HCT116 (cell line): ENCODE results near the gene YWHAE. TPM values are rescaled to one million over a fixed set of nuclear protein-coding genes. Genes with fewer than 3 reads are reported as not detected.

Source experiments
- ATAC-seq: fragments of 200-7000 bp; cut with Tn5 transposase; 2 replicates; pipeline ENCODE4 v1.9.1; 2020; ENCODE audit warnings: mild to moderate bottlenecking, moderate library complexity
- BruUV-seq: library from RNA; stranded (reverse); fragments of 400-500 nt; replicated peaks from 2 replicates; lab custom pipeline; 2021; lab: Mats Ljungman, UMichigan
- CTCF ChIA-PET: fragments of 300-600 bp; sonication (Branson Sonifier 250); formaldehyde crosslinking; loops from one replicate; lab custom pipeline; 2021; ENCODE audit warnings: antibody characterized with exemption; lab: Charles Lee
- POLR2A ChIA-PET: fragments of 300-600, 350-600 bp; sonication (Branson Sonifier 250); formaldehyde crosslinking; loops from one replicate; lab custom pipeline; 2021; ENCODE audit warnings: antibody characterized with exemption; lab: Charles Lee
- RAD21 ChIA-PET, 2 experiments: fragments of 300-600 bp; sonication (Branson Sonifier 250); formaldehyde crosslinking; loops; one replicate each; lab custom pipeline; 2023; ENCODE audit warnings: low total read pairs in 2 of 2; ENCODE audit not compliant: uncharacterized antibody in 2 of 2, unreplicated experiment in 2 of 2, low non-redundant PET in 1 of 2; lab: Charles Lee
- DNase-seq: peaks from one replicate; pipeline ENCODE4 v3.0.0-alpha.2; 2010; ENCODE audit warnings: low read depth, low spot score
- H2AFZ ChIP-seq: fragments of 200-600 bp; shearing (Covaris generic), sonication (generic); 2 replicates; pipeline ENCODE4 v1.6.1; 2017; ENCODE audit warnings: low read depth, mixed run types, mixed read lengths, antibody characterized with exemption, low read length; ENCODE audit not compliant: poor library complexity, severe bottlenecking
- H3K27ac ChIP-seq: 2 replicates; pipeline ENCODE4 v1.5.1; 2012; ENCODE audit warnings: low read depth, low read length
- H3K27me3 ChIP-seq: fragments of 200-600 bp; sonication (generic); 2 replicates; pipeline ENCODE4 v1.6.1; 2016; ENCODE audit warnings: mixed run types, low read length, mixed read lengths; ENCODE audit not compliant: insufficient read depth
- H3K36me3 ChIP-seq, 2 experiments: fragments of 200-500 bp in 1 of 2; fragments of 200-600 bp in 1 of 2; sonication (Bioruptor generic) in 1 of 2; sonication (generic) in 1 of 2; 2 replicates each; pipeline versions ENCODE4 v1.5.1 to v1.6.1; 2014 to 2016; ENCODE audit warnings: low read length in 2 of 2, inconsistent platforms in 1 of 2, mixed read lengths in 1 of 2, mixed run types in 1 of 2; ENCODE audit not compliant: insufficient read depth in 2 of 2, control insufficient read depth in 1 of 2
- H3K4me1 ChIP-seq, 2 experiments: fragments of 200-600 bp in 1 of 2; sonication (generic) in 1 of 2; 2 replicates each; pipeline versions ENCODE4 v1.5.1 to v1.6.1; 2012 to 2017; ENCODE audit warnings: low read length in 2 of 2, inconsistent platforms in 1 of 2, mild to moderate bottlenecking in 1 of 2, mixed read lengths in 1 of 2, mixed run types in 1 of 2, moderate library complexity in 1 of 2; ENCODE audit not compliant: insufficient read depth in 2 of 2, control insufficient read depth in 1 of 2
- H3K4me2 ChIP-seq: fragments of 200-600 bp; sonication (generic); 2 replicates; pipeline ENCODE4 v1.6.1; 2017; ENCODE audit warnings: mixed run types, low read length, mixed read lengths
- H3K4me3 ChIP-seq, 2 experiments: fragments of 200-600 bp in 1 of 2; sonication (generic) in 1 of 2; replicated peaks in 1 of 2; 2 replicates each; pipeline ENCODE4 v1.5.1; 2011 to 2016; ENCODE audit warnings: low read length in 2 of 2, control low read depth in 1 of 2, low read depth in 1 of 2, mild to moderate bottlenecking in 1 of 2, mixed read lengths in 1 of 2, mixed run types in 1 of 2
- H3K79me2 ChIP-seq: fragments of 200-600 bp; sonication (generic); 2 replicates; pipeline ENCODE4 v1.6.1; 2017; ENCODE audit warnings: mild to moderate bottlenecking, mixed run types, low read length, moderate library complexity, mixed read lengths; ENCODE audit not compliant: insufficient read depth
- H3K9ac ChIP-seq: fragments of 200-600 bp; sonication (generic); 2 replicates; pipeline ENCODE4 v1.6.1; 2016; ENCODE audit warnings: low read length, mixed read lengths
- H3K9me2 ChIP-seq: fragments of 200-600 bp; sonication (generic), shearing (Covaris generic); 2 replicates; pipeline ENCODE4 v1.6.1; 2017; ENCODE audit warnings: mixed run types, mild to moderate bottlenecking, moderate library complexity; ENCODE audit not compliant: insufficient read depth
- H3K9me3 ChIP-seq, 2 experiments: fragments of 200-500 bp in 1 of 2; fragments of 200-600 bp in 1 of 2; sonication (Bioruptor generic) in 1 of 2; sonication (generic) in 1 of 2; 2 replicates each; pipeline ENCODE4 v1.6.1; 2014 to 2017; ENCODE audit warnings: low read length in 2 of 2, mixed read lengths in 2 of 2, inconsistent platforms in 1 of 2, low read depth in 1 of 2, mild to moderate bottlenecking in 1 of 2, mixed run types in 1 of 2, moderate library complexity in 1 of 2; ENCODE audit not compliant: control insufficient read depth in 1 of 2, insufficient read depth in 1 of 2
- H4K20me1 ChIP-seq: fragments of 200-600 bp; sonication (generic), shearing (Covaris generic); 2 replicates; pipeline ENCODE4 v1.6.1; 2017; ENCODE audit warnings: mixed run types, mild to moderate bottlenecking, moderate library complexity; ENCODE audit not compliant: insufficient read depth
- CTCF ChIP-seq, 3 experiments: fragments of 200-600 bp in 1 of 3; sonication (generic) in 1 of 3; IDR thresholded peaks in 2 of 3; conservative IDR thresholded peaks in 1 of 3; 2 replicates each; pipeline ENCODE4 v1.5.1; 2012 to 2017; ENCODE audit warnings: low read depth in 2 of 3, low read length in 2 of 3, antibody characterized with exemption in 1 of 3, borderline replicate concordance in 1 of 3, control low read depth in 1 of 3, mild to moderate bottlenecking in 1 of 3, mixed read lengths in 1 of 3, mixed run types in 1 of 3, moderate library complexity in 1 of 3; ENCODE audit not compliant: insufficient read depth in 1 of 3
- EZH2 ChIP-seq: fragments of 200-600 bp; sonication (generic); IDR thresholded peaks from 2 replicates; pipeline ENCODE4 v1.6.1; 2017; ENCODE audit warnings: antibody characterized with exemption, mixed run types
- FOSL1 ChIP-seq: IDR thresholded peaks from 2 replicates; pipeline ENCODE4 v1.6.1; 2012; ENCODE audit warnings: low read depth
- POLR2AphosphoS5 ChIP-seq: IDR thresholded peaks from 2 replicates; pipeline ENCODE4 v1.6.1; 2011; ENCODE audit warnings: mild to moderate bottlenecking, low read depth, low read length, moderate library complexity
- RAD21 ChIP-seq: IDR thresholded peaks from 2 replicates; pipeline ENCODE4 v1.6.1; 2012; ENCODE audit warnings: low read depth, mild to moderate bottlenecking
- REST ChIP-seq: IDR thresholded peaks from 2 replicates; pipeline ENCODE4 v1.6.1; 2012; ENCODE audit warnings: low read depth
- TCF7L2 ChIP-seq: IDR thresholded peaks from 2 replicates; pipeline ENCODE4 v1.7.0; 2011; ENCODE audit warnings: borderline replicate concordance, inconsistent platforms; ENCODE audit not compliant: insufficient read depth, insufficient read length; ENCODE audit errors: extremely low read depth
- ZFX ChIP-seq: fragments of 450-650 bp; IDR thresholded peaks from 2 replicates; pipeline ENCODE4 v1.6.1; 2017
- ZNF274 ChIP-seq: fragments of 200-500 bp; sonication (Bioruptor generic); IDR thresholded peaks from 2 replicates; pipeline ENCODE4 v1.6.1; 2014; ENCODE audit warnings: mild to moderate bottlenecking, low read depth, low read length, inconsistent platforms
- intact Hi-C: fragments of 100-400 bp; cut with micrococcal nuclease; formaldehyde crosslinking; loops from 2 replicates; pipeline ENCODE4 v1.10.0; 2022
- total RNA-seq: library from RNA; stranded (reverse); gene quantifications from one replicate; pipeline ENCODE4 v1.2.1, GENCODE V29; 2021; ENCODE audit not compliant: unreplicated experiment
- TF ChIP-seq, protein P1 (sequence below): IDR thresholded peaks from 2 replicates; pipeline ENCODE4 v1.6.1; 2012

YWHAE gene
- total RNA-seq, 1 experiment from 2014 or later: 735 TPM

GRCh38 chr17:1323336-1323735 is 76.7 kb downstream of the YWHAE start:
- Histone ChIP-seq H3K4me3 (no peak overlapping the region), H3K27me3 (no peaks in the 10 kb centered on the region), H3K9me3 (no peaks in the 10 kb centered on the region), H2AFZ (no peak overlapping the region), H4K20me1 (no peaks in the 10 kb centered on the region), H3K36me3 (no peaks in the 10 kb centered on the region), H3K27ac (no peak overlapping the region), H3K79me2 (no peaks in the 10 kb centered on the region), H3K9me2 (no peaks in the 10 kb centered on the region), H3K4me1 (no peaks in the 10 kb centered on the region), H3K4me2 (no peak overlapping the region), H3K9ac (no peak overlapping the region)
- TF ChIP-seq, protein P1, sequence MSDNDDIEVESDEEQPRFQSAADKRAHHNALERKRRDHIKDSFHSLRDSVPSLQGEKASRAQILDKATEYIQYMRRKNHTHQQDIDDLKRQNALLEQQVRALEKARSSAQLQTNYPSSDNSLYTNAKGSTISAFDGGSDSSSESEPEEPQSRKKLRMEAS: no peak
- TF ChIP-seq REST: peak; percentile 40
- DNase-seq: no peak
- no peak for ATAC-seq
- intact Hi-C loops: no loop called here
- ChIA-PET RAD21 (no interaction called here), CTCF (no interaction called here), POLR2A (no interaction called here)
- BruUV-seq: no TSS peak

GRCh38 chr17:1322480-1322879 is 77.5 kb downstream of the YWHAE start:
- no peak overlapping the region for H2AFZ ChIP-seq
- H3K4me2 ChIP-seq: no peak overlapping the region
- no peak overlapping the region for H3K27ac ChIP-seq
- no peak for DNase-seq
- ChIA-PET RAD21 (no interaction called here), POLR2A (no interaction called here), CTCF (no interaction called here)
- H3K4me3 ChIP-seq: no peak overlapping the region
- H3K9me2 ChIP-seq: no peaks in the 10 kb centered on the region
- H3K27me3 ChIP-seq: no peaks in the 10 kb centered on the region
- no peaks in the 10 kb centered on the region for H3K36me3 ChIP-seq
- no peaks in the 10 kb centered on the region; a peak in 1 of 4 replicates for H3K4me1 ChIP-seq
- no peaks in the 10 kb centered on the region for H4K20me1 ChIP-seq
- H3K9me3 ChIP-seq: no peaks in the 10 kb centered on the region
- BruUV-seq: no TSS peak
- ATAC-seq: no peak
- intact Hi-C loops: no loop called here
- H3K9ac ChIP-seq: no peak overlapping the region
- no peaks in the 10 kb centered on the region for H3K79me2 ChIP-seq
- TF ChIP-seq ZNF274: no peak
- no peak for TF ChIP-seq POLR2AphosphoS5
- TF ChIP-seq REST: no peak
- no peak for TF ChIP-seq CTCF (IDR thresholded peaks at IDR 0.05 in 2 of 3, conservative IDR thresholded peaks at IDR 0.05 in 1 of 3; ENCODE audit: borderline replicate concordance in 1 of 3, insufficient read depth in 1 of 3, low read depth in 2 of 3, low read length in 2 of 3)
- TF ChIP-seq TCF7L2: no peak
- TF ChIP-seq ZFX: no peak
- TF ChIP-seq RAD21: no peak
- TF ChIP-seq FOSL1: no peak
- TF ChIP-seq EZH2: no peak
